Thyroid gland (tissue), 4 donors: ENCODE measurements around the gene AKAP10. TPM values are rescaled to one million over a fixed set of nuclear protein-coding genes. Genes with fewer than 3 reads are reported as not detected.
"Not testable (repeated sequence)": the region's sequence is repeated elsewhere in the genome, so short reads cannot be mapped to it uniquely, and the experiment has no call there.

ENCODE experiments used
- DNase-seq, 2 donors: peaks; one replicate each; pipeline ENCODE4 v3.0.0-alpha.2; 2019
- H3K27ac ChIP-seq, 3 donors: fragments of 200-600 bp; sonication (generic); 1 replicate in 2 of 3; 2 replicates in 1 of 3; pipeline ENCODE4 v1.5.1; 2016 to 2019; ENCODE audit warnings: mild to moderate bottlenecking in 1 of 3, moderate library complexity in 1 of 3
- H3K27me3 ChIP-seq: fragments of 200-600 bp; sonication (generic); one replicate; pipeline ENCODE4 v1.5.1; 2019
- H3K36me3 ChIP-seq, 2 donors: fragments of 200-600 bp; sonication (generic); one replicate each; pipeline ENCODE4 v1.5.1; 2016 to 2019
- H3K4me1 ChIP-seq, 2 donors: fragments of 200-600 bp; sonication (generic); one replicate each; pipeline ENCODE4 v1.5.1; 2017 to 2019
- H3K4me3 ChIP-seq, 3 donors: fragments of 200-600 bp; sonication (generic); replicated peaks in 1 of 3; 1 replicate in 2 of 3; 2 replicates in 1 of 3; pipeline ENCODE4 v1.5.1; 2016; ENCODE audit warnings: mild to moderate bottlenecking in 1 of 3
- H3K9me3 ChIP-seq: fragments of 200-600 bp; sonication (generic); one replicate; pipeline ENCODE4 v1.5.1; 2017
- POLR2A ChIP-seq, 2 donors: fragments of 450-650 bp; IDR thresholded peaks; one replicate each; pipeline ENCODE4 v1.6.1; 2017; ENCODE audit warnings: antibody characterized with exemption in 2 of 2, mild to moderate bottlenecking in 2 of 2, moderate library complexity in 1 of 2
- WGBS, 2 donors: methylation state at CpG; one replicate each; pipeline ENCODE4 v1.1.5; 2017; 5-methylcytosine and 5-hydroxymethylcytosine counted together
- intact Hi-C: fragments of 100-400 bp; cut with DNase I; formaldehyde crosslinking; loops from one replicate; pipeline ENCODE4 v1.15.1; 2023
- total RNA-seq, 4 donors: library from RNA; depleted of rRNA; stranded (reverse); fragments of >200 nt; gene quantifications; one replicate each; pipeline ENCODE4 v1.2.3, GENCODE V29; 2016
- TF ChIP-seq, protein P1 (sequence below), 6 experiments: fragments of 200-600 bp in 3 of 6; fragments of 450-650 bp in 3 of 6; sonication (generic) in 3 of 6; IDR thresholded peaks; one replicate each; pipeline ENCODE4 v1.5.1; 2016 to 2019; ENCODE audit warnings: antibody characterized with exemption in 6 of 6, mild to moderate bottlenecking in 2 of 6, inconsistent platforms in 1 of 6, moderate library complexity in 1 of 6

Gene AKAP10
- total RNA-seq, 4 donors from 2014 or later, result 34.6 to 65.0 (median 42.0) TPM

DNA sequence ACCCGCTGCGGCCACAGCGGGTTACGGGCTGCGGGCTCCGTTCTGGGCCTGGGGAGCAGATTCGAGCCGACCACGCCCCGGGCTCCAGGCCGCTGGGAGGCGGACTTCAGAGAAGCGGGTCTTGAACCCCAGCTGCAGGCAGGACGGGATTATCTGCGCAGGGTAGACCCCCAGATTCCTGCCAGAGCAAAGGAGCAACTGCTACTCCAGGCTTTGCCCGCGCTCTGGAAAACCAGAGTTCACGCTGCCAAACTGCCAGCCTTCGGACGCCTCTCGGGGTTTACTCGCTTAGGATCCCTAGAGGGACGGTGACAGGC lies 109.6 kb downstream of the AKAP10 start:
- no peak for DNase-seq
- Histone ChIP-seq H3K36me3 (no peaks in the 10 kb centered on the region), H3K4me1 (peaks cover 3 to 6% of the 10 kb centered on the region in 2 donors), H3K9me3 (no peaks in the 10 kb centered on the region), H3K27ac (peak overlapping the region in 2 of 3 donors; percentile 68 to 75), H3K27me3 (no peaks in the 10 kb centered on the region), H3K4me3 (peak overlapping the region in 2 of 3 donors; percentile 39 to 77)
- WGBS, 2 donors, result 62 to 96% methylated on average over 5 to 10 of the region's 23 CpGs
- no peak for TF ChIP-seq POLR2A (IDR thresholded peaks at IDR 0.05)
- TF ChIP-seq, protein P1, sequence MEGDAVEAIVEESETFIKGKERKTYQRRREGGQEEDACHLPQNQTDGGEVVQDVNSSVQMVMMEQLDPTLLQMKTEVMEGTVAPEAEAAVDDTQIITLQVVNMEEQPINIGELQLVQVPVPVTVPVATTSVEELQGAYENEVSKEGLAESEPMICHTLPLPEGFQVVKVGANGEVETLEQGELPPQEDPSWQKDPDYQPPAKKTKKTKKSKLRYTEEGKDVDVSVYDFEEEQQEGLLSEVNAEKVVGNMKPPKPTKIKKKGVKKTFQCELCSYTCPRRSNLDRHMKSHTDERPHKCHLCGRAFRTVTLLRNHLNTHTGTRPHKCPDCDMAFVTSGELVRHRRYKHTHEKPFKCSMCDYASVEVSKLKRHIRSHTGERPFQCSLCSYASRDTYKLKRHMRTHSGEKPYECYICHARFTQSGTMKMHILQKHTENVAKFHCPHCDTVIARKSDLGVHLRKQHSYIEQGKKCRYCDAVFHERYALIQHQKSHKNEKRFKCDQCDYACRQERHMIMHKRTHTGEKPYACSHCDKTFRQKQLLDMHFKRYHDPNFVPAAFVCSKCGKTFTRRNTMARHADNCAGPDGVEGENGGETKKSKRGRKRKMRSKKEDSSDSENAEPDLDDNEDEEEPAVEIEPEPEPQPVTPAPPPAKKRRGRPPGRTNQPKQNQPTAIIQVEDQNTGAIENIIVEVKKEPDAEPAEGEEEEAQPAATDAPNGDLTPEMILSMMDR (IDR thresholded peaks at IDR 0.05), result no peak
- intact Hi-C loops, result no loop called here

DNA sequence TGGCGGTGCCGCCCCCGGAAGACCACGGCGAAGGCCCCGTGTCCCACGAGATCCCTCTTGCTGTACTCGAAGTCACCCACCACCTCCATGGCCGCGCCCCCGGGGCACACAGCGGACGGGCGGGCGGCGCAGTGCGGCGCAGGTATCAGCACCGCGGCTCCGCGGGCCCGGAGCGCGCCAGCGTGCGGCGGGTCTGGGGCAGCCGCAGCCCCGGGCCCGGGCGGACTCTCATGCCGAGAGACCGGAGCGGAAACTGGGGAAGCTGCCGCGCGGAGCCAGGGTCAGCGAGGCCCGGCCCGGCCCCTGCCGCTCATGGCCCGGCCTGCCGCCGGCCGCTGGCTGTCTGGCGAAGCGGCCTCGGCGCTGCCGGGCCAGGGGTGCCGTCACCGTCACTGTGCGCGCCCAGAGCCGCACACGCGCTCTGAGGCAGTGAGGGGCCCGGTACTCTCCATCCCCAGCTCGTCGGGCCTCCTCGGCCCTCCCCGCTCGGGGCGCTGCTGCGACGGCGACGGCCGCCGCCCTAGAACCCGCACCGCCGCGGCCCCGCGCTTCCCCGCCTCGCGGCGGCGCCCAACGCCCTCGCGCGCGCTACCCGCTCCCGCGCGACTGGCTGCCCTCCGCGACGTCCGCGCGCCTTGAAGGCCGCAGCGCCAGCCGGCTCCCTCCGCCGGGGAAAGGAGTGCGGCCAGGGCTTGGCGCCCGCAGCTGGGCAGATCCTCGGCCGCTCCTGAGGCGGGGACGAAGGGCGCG lies 110.1 kb downstream of the AKAP10 start, which contains the start of gene ULK2:
ULK2 (minus strand) TSS at position 608 of the 750 bp plus-strand sequence; CDS start at position 89, 519 bp downstream.
- 1% methylated on average over 26 of the region's 111 CpGs; no CpG with 5 or more reads in 1 of the 2 donors for WGBS, 2 donors
- TF ChIP-seq POLR2A (IDR thresholded peaks at IDR 0.05), result peak; percentile 26 to 68
- TF ChIP-seq, protein P1 (IDR thresholded peaks at IDR 0.05), result peak in 3 of 6 experiments; percentile 8 to 30 (median 23)
- peak; percentile 54 to 63 for DNase-seq
- H3K9me3 ChIP-seq, result no peaks in the 10 kb centered on the region
- H3K36me3 ChIP-seq, result no peaks in the 10 kb centered on the region
- intact Hi-C loops, result no loop called here
- H3K4me1 ChIP-seq, result peaks cover 3 to 6% of the 10 kb centered on the region in 2 donors
- H3K27ac ChIP-seq, result peak within 1 kb of the TSS; percentile 68 to 75 (median 75)
- no peaks in the 10 kb centered on the region for H3K27me3 ChIP-seq
- peak within 1 kb of the TSS; percentile 39 to 85 (median 77) for H3K4me3 ChIP-seq

GRCh38 chr17:19867079-19867328 lies 110.6 kb downstream of the AKAP10 start:
- intact Hi-C loops, result no loop called here
- WGBS, 2 donors, result no CpG with 5 or more reads among the region's 27 CpGs
- DNase-seq, result peak; percentile 79

GRCh38 chr17:19865021-19865420 lies 112.6 kb downstream of the AKAP10 start:
- Histone ChIP-seq H3K27ac (no peak overlapping the region), H3K4me1 (peaks cover 3 to 6% of the 10 kb centered on the region in 2 donors), H3K4me3 (no peak overlapping the region), H3K9me3 (no peaks in the 10 kb centered on the region), H3K36me3 (peaks cover 0 to 3% of the 10 kb centered on the region in 2 donors), H3K27me3 (no peaks in the 10 kb centered on the region)
- TF ChIP-seq, protein P1 (IDR thresholded peaks at IDR 0.05), result no peak
- no peak for TF ChIP-seq POLR2A (IDR thresholded peaks at IDR 0.05)
- DNase-seq, result no peak
- intact Hi-C loops, result no loop called here
- WGBS, 2 donors, result 91 to 92% methylated on average over 3 of the region's 3 CpGs

More at GRCh38 chr17:19867079-19867328, 110.6 kb downstream of the AKAP10 start:
- no peaks in the 10 kb centered on the region for H3K27me3 ChIP-seq
- peak overlapping the region; percentile 68 to 75 (median 75) for H3K27ac ChIP-seq
- H3K4me3 ChIP-seq, result peak overlapping the region; percentile 39 to 85 (median 77)
- H3K36me3 ChIP-seq, result no peaks in the 10 kb centered on the region
- peaks cover 3 to 6% of the 10 kb centered on the region in 2 donors for H3K4me1 ChIP-seq
- no peaks in the 10 kb centered on the region for H3K9me3 ChIP-seq
- TF ChIP-seq, protein P1 (IDR thresholded peaks at IDR 0.05), result peak in 3 of 6 experiments; percentile 17 to 32 (median 22)
- peak in 1 of 2 donors; percentile 52 for TF ChIP-seq POLR2A (IDR thresholded peaks at IDR 0.05)

DNA sequence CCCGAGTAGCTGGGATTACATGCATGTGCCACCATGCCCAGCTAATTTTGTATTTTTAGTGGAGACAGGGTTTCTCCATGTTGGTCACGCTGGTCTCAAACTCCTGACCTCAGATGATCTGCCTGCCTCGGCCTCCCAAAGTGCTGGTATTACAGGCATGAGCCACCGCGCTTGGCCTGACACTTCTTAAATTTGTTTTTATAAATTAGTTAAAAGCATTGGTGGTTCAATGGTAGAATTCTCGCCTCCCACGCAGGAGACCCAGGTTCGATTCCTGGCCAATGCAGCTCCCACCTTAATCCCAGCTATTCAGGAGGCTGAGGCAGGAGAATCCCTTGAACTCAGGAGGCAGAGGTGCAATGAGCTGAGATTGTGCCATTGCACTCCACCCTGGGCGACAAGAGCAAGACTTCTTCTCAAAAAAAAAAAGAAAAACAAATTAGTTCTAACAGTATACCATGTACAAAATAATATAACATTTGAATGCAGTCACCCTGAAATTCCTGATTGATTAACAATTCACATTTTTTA lies 116.9 kb downstream of the AKAP10 start:
- H3K4me3 ChIP-seq, intact Hi-C loops, H3K36me3 ChIP-seq, H3K4me1 ChIP-seq, DNase-seq, H3K9me3 ChIP-seq, H3K27me3 ChIP-seq, H3K27ac ChIP-seq: not testable (repeated sequence)
- WGBS, 2 donors, result 91 to 94% methylated on average over 9 of the region's 9 CpGs
